Ectodermal cell (in vitro differentiated cells): ENCODE measurements around the gene APOBEC3C.
"Not testable (repeated sequence)": the region's sequence is repeated elsewhere in the genome, so short reads cannot be mapped to it uniquely, and the experiment has no call there.

ENCODE experiments used
- H3K27ac ChIP-seq: 2 replicates; pipeline ENCODE4 v1.7.0; 2013; ENCODE audit warnings: mild to moderate bottlenecking, low read depth, low read length; ENCODE audit not compliant: insufficient read depth, poor library complexity, severe bottlenecking
- H3K27me3 ChIP-seq: 2 replicates; pipeline ENCODE4 v1.7.0; 2013; ENCODE audit warnings: mild to moderate bottlenecking, low read length; ENCODE audit not compliant: insufficient read depth, control insufficient read depth, poor library complexity, severe bottlenecking
- H3K36me3 ChIP-seq: one replicate; pipeline ENCODE4 v1.7.0; 2013; ENCODE audit warnings: low read length; ENCODE audit not compliant: control insufficient read depth, insufficient read depth
- H3K4me1 ChIP-seq: one replicate; pipeline ENCODE4 v1.7.0; 2013; ENCODE audit warnings: low read length; ENCODE audit not compliant: control insufficient read depth, insufficient read depth
- H3K4me3 ChIP-seq: 2 replicates; pipeline ENCODE4 v1.7.0; 2013; ENCODE audit warnings: low read depth, low read length, control low read depth; ENCODE audit not compliant: insufficient read depth
- H3K9me3 ChIP-seq: 2 replicates; pipeline ENCODE4 v1.7.0; 2013; ENCODE audit warnings: mild to moderate bottlenecking, low read length, moderate library complexity; ENCODE audit not compliant: control insufficient read depth
- WGBS, 2 experiments: methylation state at CpG; one replicate each; pipeline ENCODE4 v1.1.7; 2013; ENCODE audit warnings: missing lambda C conversion rate in 2 of 2; 5-methylcytosine and 5-hydroxymethylcytosine counted together

Gene APOBEC3C

DNA sequence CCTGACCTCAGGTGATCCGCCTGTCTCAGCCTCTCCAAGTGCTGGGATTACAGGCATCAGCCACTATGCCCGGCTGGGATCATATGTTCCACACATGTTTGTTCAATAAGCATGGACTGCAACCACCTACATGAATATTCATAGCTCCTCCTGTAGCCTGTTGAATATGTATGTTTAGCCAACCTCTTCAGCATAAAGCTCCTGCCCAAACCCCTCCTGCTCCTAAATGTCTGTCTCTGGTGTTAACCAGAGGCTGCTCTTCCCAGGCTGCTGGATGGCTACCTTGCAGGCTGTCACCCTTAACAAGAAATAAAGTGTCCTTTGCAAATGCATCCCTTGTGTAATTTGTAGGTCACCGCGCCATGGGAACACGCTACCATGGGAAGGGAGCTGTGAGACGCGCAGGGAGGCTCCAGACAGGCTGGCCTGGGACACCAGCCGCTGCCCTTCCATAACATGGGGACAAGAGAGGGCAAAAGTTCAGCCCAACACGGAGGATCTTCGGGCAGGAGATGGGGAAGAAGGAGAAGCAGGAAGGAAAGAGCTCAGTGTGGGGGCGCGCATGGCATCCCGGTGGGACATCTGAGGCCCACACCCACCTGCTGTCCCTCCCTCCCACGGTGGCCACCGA is 6.1 kb downstream of the APOBEC3C start:
- H3K4me3 ChIP-seq, H3K27me3 ChIP-seq, H3K27ac ChIP-seq, H3K36me3 ChIP-seq, H3K4me1 ChIP-seq, H3K9me3 ChIP-seq: not testable (repeated sequence)
- WGBS, 2 experiments = 40 to 43% methylated on average over 14 to 15 of the region's 15 CpGs

DNA sequence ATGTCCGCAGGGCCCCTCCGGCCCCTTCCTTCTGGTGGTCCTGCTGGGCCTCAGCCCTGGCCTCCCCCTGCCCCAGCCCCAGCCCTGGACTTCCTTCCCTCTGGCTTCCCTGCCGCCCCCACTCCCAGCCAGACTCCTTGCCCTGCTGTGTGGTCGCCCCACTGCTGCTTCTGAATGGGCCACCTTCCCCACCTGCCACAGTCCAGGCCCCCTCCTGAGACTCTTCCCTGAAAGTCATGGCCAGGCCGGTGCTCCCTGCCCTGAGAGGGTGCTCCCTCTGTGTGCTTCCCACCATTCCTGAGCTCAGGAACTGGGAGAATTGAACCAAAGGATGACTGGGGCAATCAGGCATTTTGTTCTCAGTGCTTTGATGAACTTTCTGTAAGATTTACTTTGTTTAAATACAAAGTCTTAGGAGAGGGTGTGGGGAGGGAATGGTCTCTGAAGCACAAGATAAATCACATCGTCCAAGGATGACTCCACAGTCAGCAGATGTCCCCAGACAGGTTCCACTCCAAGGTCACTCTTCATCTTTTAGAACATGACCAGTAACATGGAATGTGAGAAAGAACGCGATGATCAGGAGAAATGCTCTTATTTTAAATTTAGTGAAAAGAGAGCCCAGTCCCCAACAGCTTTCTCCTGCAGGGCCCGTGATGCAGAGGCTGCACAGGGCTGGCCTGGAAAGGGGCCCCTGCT is 7.6 kb downstream of the APOBEC3C start:
- H3K9me3 ChIP-seq = no peaks in the 10 kb centered on the region
- no peaks in the 10 kb centered on the region for H3K36me3 ChIP-seq
- 85 to 87% methylated on average over 9 of the region's 9 CpGs for WGBS, 2 experiments
- H3K27ac ChIP-seq = no peak overlapping the region
- H3K4me1 ChIP-seq = no peaks in the 10 kb centered on the region
- no peaks in the 10 kb centered on the region for H3K27me3 ChIP-seq
- H3K4me3 ChIP-seq = no peak overlapping the region

DNA sequence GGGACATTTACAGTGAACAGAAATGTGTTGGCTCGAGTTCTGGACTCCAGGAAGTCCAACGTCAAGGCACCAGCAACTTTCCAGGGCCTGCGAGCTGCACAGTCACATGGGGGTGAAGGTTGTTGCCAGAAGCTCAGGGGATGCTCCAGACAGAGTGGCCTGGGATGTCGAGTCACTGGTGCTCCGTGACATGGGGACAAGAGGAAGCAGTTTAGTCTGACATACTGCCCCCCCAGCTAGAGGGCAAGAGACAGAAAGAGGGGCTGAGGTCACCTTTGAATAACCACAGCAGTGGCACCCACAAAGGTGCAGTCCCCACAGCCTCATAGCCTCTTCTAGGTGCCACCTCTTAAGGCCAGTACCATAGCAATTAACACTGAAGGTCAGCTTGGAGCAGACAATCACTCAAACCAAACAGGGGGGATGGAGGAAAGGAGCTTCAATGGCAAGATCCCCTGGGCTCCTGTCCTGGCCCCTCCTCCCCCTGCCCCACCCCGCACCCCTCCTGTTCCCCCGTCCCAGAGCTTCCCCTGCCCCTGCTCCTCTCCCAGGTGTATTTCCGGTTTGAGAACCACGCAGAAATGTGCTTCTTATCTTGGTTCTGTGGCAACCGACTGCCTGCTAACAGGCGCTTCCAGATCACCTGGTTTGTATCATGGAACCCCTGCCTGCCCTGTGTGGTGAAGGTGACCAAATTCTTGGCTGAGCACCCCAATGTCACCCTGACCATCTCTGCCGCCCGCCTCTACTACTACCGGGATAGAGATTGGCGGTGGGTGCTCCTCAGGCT is 10.7 kb downstream of the APOBEC3C start:
- Histone ChIP-seq H3K36me3 (no peaks in the 10 kb centered on the region), H3K4me1 (no peaks in the 10 kb centered on the region), H3K9me3 (no peaks in the 10 kb centered on the region), H3K27me3 (no peaks in the 10 kb centered on the region), H3K27ac (no peak overlapping the region), H3K4me3 (no peak overlapping the region)
- 93 to 94% methylated on average over 14 to 15 of the region's 15 CpGs for WGBS, 2 experiments

DNA sequence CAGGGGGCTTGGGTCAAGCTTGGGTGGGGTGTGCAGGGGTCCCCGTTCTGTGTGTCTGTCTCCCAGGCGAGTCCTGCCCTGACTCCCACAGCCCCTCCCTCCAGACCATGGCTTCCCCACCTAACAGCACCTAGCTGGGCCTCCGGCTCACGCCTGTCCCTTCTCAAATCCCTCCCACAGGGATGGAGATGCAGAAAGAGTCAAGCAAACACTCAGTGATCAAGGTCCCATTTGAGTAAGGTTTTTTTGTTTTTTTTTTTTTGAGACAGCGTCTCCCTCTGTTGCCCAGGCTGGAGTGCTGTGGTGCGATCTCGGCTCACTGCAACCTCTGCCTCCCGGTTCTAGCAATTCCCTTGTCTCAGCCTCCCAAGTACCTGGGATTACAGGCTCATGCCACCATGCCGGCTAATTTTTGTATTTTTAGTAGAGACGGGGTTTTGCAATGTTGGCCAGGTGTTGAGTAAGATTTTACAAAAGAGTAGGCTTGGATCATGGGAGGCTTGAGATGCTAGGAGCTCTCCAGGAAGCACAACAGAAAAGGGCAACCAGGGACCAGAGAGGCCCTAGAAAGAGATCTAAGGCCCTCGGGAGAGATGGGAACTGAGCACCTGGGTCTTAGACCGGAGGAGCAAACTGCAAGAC is 12.6 kb downstream of the APOBEC3C start:
- no peak overlapping the region for H3K4me3 ChIP-seq
- H3K36me3 ChIP-seq = no peaks in the 10 kb centered on the region
- no peaks in the 10 kb centered on the region for H3K4me1 ChIP-seq
- H3K27me3 ChIP-seq = no peaks in the 10 kb centered on the region
- no peaks in the 10 kb centered on the region for H3K9me3 ChIP-seq
- H3K27ac ChIP-seq = no peak overlapping the region
- WGBS, 2 experiments = 90% methylated on average over 12 of the region's 12 CpGs

DNA sequence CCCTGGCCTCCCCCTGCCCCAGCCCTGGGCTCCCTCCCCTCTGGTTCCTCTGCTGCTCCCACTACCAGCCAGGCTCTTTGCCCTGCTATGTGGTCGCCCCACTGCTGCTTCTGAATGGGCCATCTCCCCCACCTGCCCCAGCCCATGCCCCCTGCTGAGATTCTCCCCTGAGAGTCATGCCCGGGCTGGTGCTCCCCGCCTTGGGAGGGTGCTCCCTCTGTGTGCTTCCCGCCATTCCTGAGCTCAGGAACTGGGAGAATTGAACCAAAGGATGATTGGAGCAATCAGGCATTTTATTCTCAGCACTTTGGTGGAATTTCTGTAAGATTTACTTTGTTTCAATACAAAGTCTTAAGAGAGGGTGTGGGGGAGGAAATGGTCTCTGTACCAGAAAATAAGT is 13.7 kb downstream of the APOBEC3C start:
- H3K4me1 ChIP-seq = no peaks in the 10 kb centered on the region
- H3K27ac ChIP-seq = no peak overlapping the region
- H3K27me3 ChIP-seq = no peaks in the 10 kb centered on the region
- no peak overlapping the region for H3K4me3 ChIP-seq
- no peaks in the 10 kb centered on the region for H3K36me3 ChIP-seq
- 85 to 87% methylated on average over 4 of the region's 4 CpGs for WGBS, 2 experiments
- no peaks in the 10 kb centered on the region for H3K9me3 ChIP-seq

DNA sequence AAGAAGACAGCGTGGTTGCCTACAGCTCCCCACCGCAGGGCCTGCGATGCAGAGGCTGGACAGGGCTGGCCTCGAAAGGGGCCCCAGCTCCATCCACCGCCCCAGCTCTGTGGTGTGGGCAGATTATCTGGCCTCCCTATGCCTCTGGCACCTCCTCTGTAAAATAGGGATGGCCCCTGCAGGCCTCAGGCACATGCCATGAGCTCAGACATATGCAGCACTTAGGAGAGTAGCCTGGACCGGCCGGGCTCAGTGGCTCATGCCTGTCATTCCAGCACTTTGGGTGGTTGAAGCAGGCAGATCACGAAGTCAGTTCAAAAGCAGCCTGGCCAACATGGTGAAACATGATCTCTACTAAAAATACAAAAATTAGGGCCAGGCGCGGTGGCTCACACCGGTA is 14.2 kb downstream of the APOBEC3C start:
- Histone ChIP-seq H3K4me1 (no peaks in the 10 kb centered on the region), H3K4me3 (no peak overlapping the region), H3K9me3 (no peaks in the 10 kb centered on the region), H3K36me3 (no peaks in the 10 kb centered on the region), H3K27me3 (no peaks in the 10 kb centered on the region), H3K27ac (no peak overlapping the region)
- WGBS, 2 experiments = 88 to 89% methylated on average over 11 of the region's 11 CpGs

DNA sequence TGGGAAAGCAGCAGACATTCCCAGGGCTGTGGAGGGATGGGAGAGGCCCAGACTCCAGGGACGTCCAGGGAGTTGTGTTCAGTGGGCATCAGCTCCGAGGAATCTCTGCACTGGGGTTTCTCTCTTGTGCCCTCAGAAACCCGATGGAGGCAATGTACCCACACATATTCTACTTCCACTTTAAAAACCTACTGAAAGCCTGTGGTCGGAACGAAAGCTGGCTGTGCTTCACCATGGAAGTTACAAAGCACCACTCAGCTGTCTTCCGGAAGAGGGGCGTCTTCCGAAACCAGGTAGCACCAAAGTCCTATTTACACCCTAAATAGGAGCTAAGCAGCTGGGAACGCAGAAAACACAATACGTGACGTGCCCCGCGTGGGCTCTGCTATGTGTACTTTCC is 15.2 kb downstream of the APOBEC3C start:
- no peaks in the 10 kb centered on the region for H3K27me3 ChIP-seq
- H3K4me1 ChIP-seq = no peaks in the 10 kb centered on the region
- H3K4me3 ChIP-seq = no peak overlapping the region
- 92 to 95% methylated on average over 13 of the region's 13 CpGs for WGBS, 2 experiments
- H3K27ac ChIP-seq = no peak overlapping the region
- no peaks in the 10 kb centered on the region for H3K9me3 ChIP-seq
- no peaks in the 10 kb centered on the region for H3K36me3 ChIP-seq

DNA sequence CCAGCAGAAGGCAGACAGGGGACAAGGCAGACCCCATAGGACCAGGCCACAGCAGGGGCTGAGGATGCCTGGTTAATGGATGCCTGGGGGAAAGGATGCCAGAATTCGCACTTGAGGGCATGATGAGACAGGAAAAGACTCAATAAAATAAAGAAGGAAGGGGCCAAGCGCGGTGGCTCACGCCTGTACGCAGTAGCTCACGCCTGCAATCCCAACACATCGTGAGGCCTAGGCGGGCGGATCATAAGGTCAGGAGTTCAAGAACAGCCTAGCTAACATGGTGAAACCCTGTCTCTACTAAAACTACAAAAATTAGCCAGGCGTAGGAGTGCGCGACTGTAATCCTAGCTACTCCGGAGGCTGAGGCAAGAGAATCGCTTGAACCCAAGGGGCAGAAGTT is 16.6 kb downstream of the APOBEC3C start:
- 95 to 96% methylated on average over 14 of the region's 14 CpGs for WGBS, 2 experiments
- no peak overlapping the region for H3K4me3 ChIP-seq
- no peaks in the 10 kb centered on the region for H3K36me3 ChIP-seq
- no peaks in the 10 kb centered on the region for H3K27me3 ChIP-seq
- H3K27ac ChIP-seq = no peak overlapping the region
- no peaks in the 10 kb centered on the region for H3K9me3 ChIP-seq
- H3K4me1 ChIP-seq = no peaks in the 10 kb centered on the region

DNA sequence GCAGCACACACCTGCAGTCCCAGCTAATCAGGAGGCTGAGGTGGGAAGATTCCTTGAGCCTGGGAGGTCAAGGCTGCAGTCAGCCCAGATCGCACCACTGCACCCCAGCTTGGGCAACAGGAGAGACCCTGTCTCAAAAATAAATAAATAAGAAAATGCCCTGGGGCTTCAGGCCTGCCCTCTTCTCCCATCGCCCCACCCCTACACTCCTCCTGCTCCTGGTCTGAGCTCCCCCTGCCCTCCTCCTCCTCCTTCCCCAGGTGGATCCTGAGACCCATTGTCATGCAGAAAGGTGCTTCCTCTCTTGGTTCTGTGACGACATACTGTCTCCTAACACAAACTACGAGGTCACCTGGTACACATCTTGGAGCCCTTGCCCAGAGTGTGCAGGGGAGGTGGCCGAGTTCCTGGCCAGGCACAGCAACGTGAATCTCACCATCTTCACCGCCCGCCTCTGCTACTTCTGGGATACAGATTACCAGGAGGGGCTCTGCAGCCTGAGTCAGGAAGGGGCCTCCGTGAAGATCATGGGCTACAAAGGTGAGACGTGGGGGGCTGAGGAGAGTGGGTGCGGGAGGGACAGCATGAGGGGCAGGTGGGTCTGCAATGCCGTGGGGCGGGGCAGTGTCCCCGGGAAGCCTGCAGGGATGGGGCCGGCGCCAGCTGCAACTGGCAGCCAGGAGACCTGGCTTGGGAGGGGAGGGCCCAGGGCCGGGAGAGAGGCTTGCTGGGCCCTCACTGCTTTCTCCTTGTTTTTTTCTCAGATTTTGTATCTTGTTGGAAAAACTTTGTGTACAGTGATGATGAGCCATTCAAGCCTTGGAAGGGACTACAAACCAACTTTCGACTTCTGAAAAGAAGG is 17.6 kb downstream of the APOBEC3C start:
- not testable (repeated sequence) for H3K9me3 ChIP-seq, H3K36me3 ChIP-seq, H3K4me1 ChIP-seq, H3K27ac ChIP-seq, H3K27me3 ChIP-seq, H3K4me3 ChIP-seq
- WGBS, 2 experiments = 51 to 54% methylated on average over 15 to 16 of the region's 18 CpGs
